ENCODE measurements around the gene NLRP5.

Gene NLRP5

GRCh38 chr19:56079609-56080008 is 93.0 kb downstream of the NLRP5 start:
- WGBS (ENCODE audit: extremely low coverage, insufficient coverage, low lambda C conversion rate) = no CpG with 5 or more reads among the region's 7 CpGs

GRCh38 chr19:56080669-56081401 is 94.3 kb downstream of the NLRP5 start:
- WGBS (ENCODE audit: extremely low coverage, insufficient coverage, low lambda C conversion rate) = no CpG with 5 or more reads among the region's 36 CpGs
- H2BK15ac ChIP-seq (replicated peaks; ENCODE audit: low read depth) = no peak overlapping the region
- no peaks in the 10 kb centered on the region for H3K79me1 ChIP-seq (ENCODE audit: low read length)
- no peak overlapping the region for H2AK5ac ChIP-seq (ENCODE audit: low read length)
- no peak overlapping the region for H3K27ac ChIP-seq (ENCODE audit: low read depth, low read length)
- H4K8ac ChIP-seq (ENCODE audit: low read depth, low read length) = no peak overlapping the region
- H3K36me3 ChIP-seq (ENCODE audit: control insufficient read depth, insufficient read depth, low read length) = peaks cover 2% of the 10 kb centered on the region
- no peak overlapping the region for H2BK120ac ChIP-seq (ENCODE audit: low read depth, low read length)
- H3K23ac ChIP-seq (ENCODE audit: low read length) = no peak overlapping the region
- no peak overlapping the region for H3K4ac ChIP-seq (ENCODE audit: low read depth, low read length)
- no peak overlapping the region for H3K18ac ChIP-seq (ENCODE audit: low read length)
- DNase-seq = peak; percentile 87
- peak overlapping the region; percentile 55 for H3K9ac ChIP-seq (ENCODE audit: low read length)
- no peaks in the 10 kb centered on the region for H3K27me3 ChIP-seq (ENCODE audit: insufficient read depth, low read length, poor library complexity)
- no peak overlapping the region for H3K4me3 ChIP-seq (ENCODE audit: low read length)
- peaks cover 3% of the 10 kb centered on the region for H3K4me1 ChIP-seq (ENCODE audit: control insufficient read depth, low read depth, low read length)
- H3K79me2 ChIP-seq (ENCODE audit: control insufficient read depth, insufficient read depth, low read length) = no peaks in the 10 kb centered on the region
- peak overlapping the region; percentile 35 for H3K4me2 ChIP-seq (ENCODE audit: low read length)
- H4K5ac ChIP-seq (ENCODE audit: low read length) = no peak overlapping the region
- H3K56ac ChIP-seq (ENCODE audit: low read length) = peak overlapping the region; percentile 62
- no peak overlapping the region for H2BK5ac ChIP-seq (ENCODE audit: low read length)

More at GRCh38 chr19:56079609-56080008, 93.0 kb downstream of the NLRP5 start:
- Histone ChIP-seq H3K9ac (ENCODE audit: low read length) (no peak overlapping the region), H2BK120ac (ENCODE audit: low read depth, low read length) (no peak overlapping the region), H3K27ac (ENCODE audit: low read depth, low read length) (no peak overlapping the region), H3K36me3 (ENCODE audit: control insufficient read depth, insufficient read depth, low read length) (no peaks in the 10 kb centered on the region), H3K4me2 (ENCODE audit: low read length) (no peak overlapping the region), H4K5ac (ENCODE audit: low read length) (no peak overlapping the region), H3K56ac (ENCODE audit: low read length) (no peak overlapping the region), H3K79me2 (ENCODE audit: control insufficient read depth, insufficient read depth, low read length) (no peaks in the 10 kb centered on the region), H2AK5ac (ENCODE audit: low read length) (no peak overlapping the region), H3K18ac (ENCODE audit: low read length) (no peak overlapping the region), H3K4ac (ENCODE audit: low read depth, low read length) (no peak overlapping the region), H3K4me3 (ENCODE audit: low read length) (no peak overlapping the region), H3K79me1 (ENCODE audit: low read length) (no peaks in the 10 kb centered on the region), H3K27me3 (ENCODE audit: insufficient read depth, low read length, poor library complexity) (no peaks in the 10 kb centered on the region), H2BK5ac (ENCODE audit: low read length) (no peak overlapping the region), H2BK15ac (replicated peaks; ENCODE audit: low read depth) (no peak overlapping the region), H3K4me1 (ENCODE audit: control insufficient read depth, low read depth, low read length) (no peaks in the 10 kb centered on the region), H4K8ac (ENCODE audit: low read depth, low read length) (no peak overlapping the region), H3K23ac (ENCODE audit: low read length) (no peak overlapping the region)
- no peak for DNase-seq

GRCh38 chr19:56083668-56084067 is 97.1 kb downstream of the NLRP5 start:
- no peak overlapping the region for H3K9ac ChIP-seq (ENCODE audit: low read length)
- no peak overlapping the region for H3K4ac ChIP-seq (ENCODE audit: low read depth, low read length)
- H3K4me1 ChIP-seq (ENCODE audit: control insufficient read depth, low read depth, low read length) = peaks cover 3% of the 10 kb centered on the region
- H3K23ac ChIP-seq (ENCODE audit: low read length) = no peak overlapping the region
- WGBS (ENCODE audit: extremely low coverage, insufficient coverage, low lambda C conversion rate) = no CpG with 5 or more reads among the region's 9 CpGs
- no peaks in the 10 kb centered on the region for H3K79me2 ChIP-seq (ENCODE audit: control insufficient read depth, insufficient read depth, low read length)
- no peak overlapping the region for H3K4me2 ChIP-seq (ENCODE audit: low read length)
- no peak overlapping the region for H3K56ac ChIP-seq (ENCODE audit: low read length)
- no peak overlapping the region for H4K8ac ChIP-seq (ENCODE audit: low read depth, low read length)
- peak; percentile 53 for DNase-seq
- H2BK5ac ChIP-seq (ENCODE audit: low read length) = no peak overlapping the region
- H3K27me3 ChIP-seq (ENCODE audit: insufficient read depth, low read length, poor library complexity) = no peaks in the 10 kb centered on the region
- no peak overlapping the region for H2BK120ac ChIP-seq (ENCODE audit: low read depth, low read length)
- peaks cover 2% of the 10 kb centered on the region for H3K36me3 ChIP-seq (ENCODE audit: control insufficient read depth, insufficient read depth, low read length)
- H4K5ac ChIP-seq (ENCODE audit: low read length) = no peak overlapping the region
- no peak overlapping the region for H2AK5ac ChIP-seq (ENCODE audit: low read length)
- H3K79me1 ChIP-seq (ENCODE audit: low read length) = peaks cover 3% of the 10 kb centered on the region
- H3K18ac ChIP-seq (ENCODE audit: low read length) = no peak overlapping the region
- H2BK15ac ChIP-seq (replicated peaks; ENCODE audit: low read depth) = no peak overlapping the region
- H3K4me3 ChIP-seq (ENCODE audit: low read length) = no peak overlapping the region
- no peak overlapping the region for H3K27ac ChIP-seq (ENCODE audit: low read depth, low read length)

GRCh38 chr19:56084835-56085536 is 98.4 kb downstream of the NLRP5 start:
- peaks cover under 1% of the 10 kb centered on the region for H3K79me2 ChIP-seq (ENCODE audit: control insufficient read depth, insufficient read depth, low read length)
- H3K4me3 ChIP-seq (ENCODE audit: low read length) = no peak overlapping the region
- H3K27ac ChIP-seq (ENCODE audit: low read depth, low read length) = no peak overlapping the region
- no peak overlapping the region for H3K56ac ChIP-seq (ENCODE audit: low read length)
- no peak overlapping the region for H3K4me2 ChIP-seq (ENCODE audit: low read length)
- no peak overlapping the region for H3K9ac ChIP-seq (ENCODE audit: low read length)
- peaks cover 2% of the 10 kb centered on the region for H3K36me3 ChIP-seq (ENCODE audit: control insufficient read depth, insufficient read depth, low read length)
- H3K4ac ChIP-seq (ENCODE audit: low read depth, low read length) = no peak overlapping the region
- DNase-seq = no peak
- H2AK5ac ChIP-seq (ENCODE audit: low read length) = no peak overlapping the region
- no peak overlapping the region for H2BK5ac ChIP-seq (ENCODE audit: low read length)
- WGBS (ENCODE audit: extremely low coverage, insufficient coverage, low lambda C conversion rate) = no CpG with 5 or more reads among the region's 18 CpGs
- no peak overlapping the region for H4K5ac ChIP-seq (ENCODE audit: low read length)
- H3K23ac ChIP-seq (ENCODE audit: low read length) = no peak overlapping the region
- peaks cover 9% of the 10 kb centered on the region for H3K79me1 ChIP-seq (ENCODE audit: low read length)
- no peak overlapping the region for H2BK120ac ChIP-seq (ENCODE audit: low read depth, low read length)
- H3K18ac ChIP-seq (ENCODE audit: low read length) = no peak overlapping the region
- no peak overlapping the region for H2BK15ac ChIP-seq (replicated peaks; ENCODE audit: low read depth)
- H3K27me3 ChIP-seq (ENCODE audit: insufficient read depth, low read length, poor library complexity) = no peaks in the 10 kb centered on the region
- peaks cover 3% of the 10 kb centered on the region for H3K4me1 ChIP-seq (ENCODE audit: control insufficient read depth, low read depth, low read length)
- H4K8ac ChIP-seq (ENCODE audit: low read depth, low read length) = no peak overlapping the region

GRCh38 chr19:56085571-56086275 is 99.1 kb downstream of the NLRP5 start:
- Histone ChIP-seq H3K4me2 (ENCODE audit: low read length) (no peak overlapping the region), H2BK15ac (replicated peaks; ENCODE audit: low read depth) (no peak overlapping the region)

More at GRCh38 chr19:56085571-56086275, 99.1 kb downstream of the NLRP5 start:
- Histone ChIP-seq H3K36me3 (ENCODE audit: control insufficient read depth, insufficient read depth, low read length) (peaks cover 2% of the 10 kb centered on the region), H2BK120ac (ENCODE audit: low read depth, low read length) (no peak overlapping the region), H2BK5ac (ENCODE audit: low read length) (no peak overlapping the region), H3K9ac (ENCODE audit: low read length) (no peak overlapping the region), H3K4me3 (ENCODE audit: low read length) (no peak overlapping the region), H3K4ac (ENCODE audit: low read depth, low read length) (no peak overlapping the region), H3K79me2 (ENCODE audit: control insufficient read depth, insufficient read depth, low read length) (peaks cover 2% of the 10 kb centered on the region), H4K8ac (ENCODE audit: low read depth, low read length) (no peak overlapping the region), H3K79me1 (ENCODE audit: low read length) (peaks cover 12% of the 10 kb centered on the region), H3K27ac (ENCODE audit: low read depth, low read length) (no peak overlapping the region), H2AK5ac (ENCODE audit: low read length) (no peak overlapping the region), H3K27me3 (ENCODE audit: insufficient read depth, low read length, poor library complexity) (no peaks in the 10 kb centered on the region), H4K5ac (ENCODE audit: low read length) (no peak overlapping the region), H3K18ac (ENCODE audit: low read length) (no peak overlapping the region), H3K4me1 (ENCODE audit: control insufficient read depth, low read depth, low read length) (peaks cover 3% of the 10 kb centered on the region), H3K56ac (ENCODE audit: low read length) (no peak overlapping the region), H3K23ac (ENCODE audit: low read length) (no peak overlapping the region)
- no CpG with 5 or more reads among the region's 10 CpGs for WGBS (ENCODE audit: extremely low coverage, insufficient coverage, low lambda C conversion rate)
- DNase-seq = no peak

All from mesendoderm (in vitro differentiated cells).